Fibroblast of villous mesenchyme (primary cell): ENCODE data around the gene IL17C. TPM values are rescaled to one million over a fixed set of nuclear protein-coding genes. Genes with fewer than 3 reads are reported as not detected.
A peak's percentile ranks its signal among the peaks of the same experiment; 100 is the strongest.

Source experiments
- DNase-seq: peaks from one replicate; pipeline ENCODE4 v3.0.0-alpha.2; 2010; ENCODE audit warnings: low read depth
- H3K4me3 ChIP-seq: 2 replicates; pipeline ENCODE4 v1.5.1; 2011; ENCODE audit warnings: low read depth, mild to moderate bottlenecking, low read length
- CTCF ChIP-seq: IDR thresholded peaks from 2 replicates; pipeline ENCODE4 v1.5.1; 2012; ENCODE audit warnings: low read depth, mild to moderate bottlenecking, low read length; ENCODE audit not compliant: insufficient read depth
- total RNA-seq: library from RNA; depleted of rRNA; stranded (reverse); fragments of >200 nt; gene quantifications from 2 replicates; pipeline ENCODE4 v1.2.3, GENCODE V29; 2012

Gene IL17C
- total RNA-seq, 1 donor = not detected

GRCh38 chr16:88631920-88632586 lies 6.3 kb upstream of the IL17C start:
- no peak overlapping the region for H3K4me3 ChIP-seq
- TF ChIP-seq CTCF = no peak
- no peak for DNase-seq

DNA sequence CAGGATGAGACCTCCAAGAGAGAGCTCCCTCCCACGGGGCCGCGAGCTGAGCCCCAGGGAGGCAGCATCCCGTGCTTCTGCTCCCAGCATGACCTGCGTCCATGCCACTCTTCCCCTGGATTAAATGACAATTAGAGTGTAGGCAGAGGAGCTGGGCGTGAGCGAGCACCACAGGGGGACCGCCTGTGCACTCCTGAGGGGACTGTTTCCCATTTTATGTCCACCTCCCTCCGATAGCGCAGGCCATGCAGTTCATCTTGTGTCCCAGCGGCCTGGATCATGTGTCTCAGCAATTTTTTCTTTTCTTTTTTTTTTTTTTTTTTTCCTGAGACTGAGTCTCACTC lies 5.8 kb upstream of the IL17C start:
- no peak for DNase-seq
- no peak for TF ChIP-seq CTCF
- H3K4me3 ChIP-seq = no peak overlapping the region

GRCh38 chr16:88633684-88634140 lies 4.7 kb upstream of the IL17C start:
- peak; percentile 44 for DNase-seq
- TF ChIP-seq CTCF = peak; percentile 39

GRCh38 chr16:88634141-88634993 lies 4.0 kb upstream of the IL17C start:
- no peak for TF ChIP-seq CTCF
- DNase-seq = peak; percentile 65
- H3K4me3 ChIP-seq = peak overlapping the region; percentile 58

More at GRCh38 chr16:88633684-88634140, 4.7 kb upstream of the IL17C start:
- H3K4me3 ChIP-seq = peak overlapping the region; percentile 58

GRCh38 chr16:88634994-88635670 lies 3.2 kb upstream of the IL17C start:
- TF ChIP-seq CTCF = no peak
- peak overlapping the region; percentile 58 for H3K4me3 ChIP-seq
- peak; percentile 40 for DNase-seq

GRCh38 chr16:88635671-88636319 lies 2.6 kb upstream of the IL17C start:
- DNase-seq = no peak
- no peak overlapping the region for H3K4me3 ChIP-seq
- no peak for TF ChIP-seq CTCF
